Stomach smooth muscle (tissue), 2 donors: ENCODE measurements around the gene DMRT3.
"Not testable (repeated sequence)": the region's sequence is repeated elsewhere in the genome, so short reads cannot be mapped to it uniquely, and the experiment has no call there.

Experiments used
- H3K27ac ChIP-seq: one replicate; pipeline ENCODE4 v1.7.0; 2013; ENCODE audit warnings: mild to moderate bottlenecking, low read length, inconsistent platforms
- H3K27me3 ChIP-seq, 2 donors: one replicate each; pipeline ENCODE4 v1.7.0; 2013; ENCODE audit warnings: low read length in 2 of 2; ENCODE audit not compliant: insufficient read depth in 2 of 2, control insufficient read depth in 1 of 2
- H3K36me3 ChIP-seq, 2 donors: one replicate each; pipeline ENCODE4 v1.7.0; 2013; ENCODE audit warnings: low read length in 2 of 2; ENCODE audit not compliant: control insufficient read depth in 2 of 2, insufficient read depth in 2 of 2
- H3K4me1 ChIP-seq: one replicate; pipeline ENCODE4 v1.7.0; 2013; ENCODE audit warnings: low read length; ENCODE audit not compliant: control insufficient read depth, insufficient read depth
- H3K4me3 ChIP-seq, 2 donors: one replicate each; pipeline ENCODE4 v1.7.0; 2013; ENCODE audit warnings: low read length in 2 of 2
- H3K9ac ChIP-seq, 2 donors: one replicate each; pipeline ENCODE4 v1.7.0; 2013; ENCODE audit warnings: low read length in 2 of 2, mild to moderate bottlenecking in 1 of 2
- H3K9me3 ChIP-seq, 2 donors: one replicate each; pipeline ENCODE4 v1.7.0; 2013; ENCODE audit warnings: low read length in 2 of 2; ENCODE audit not compliant: control insufficient read depth in 2 of 2
- donor health status: healthy.
- donor health status: Pancreatic carcinoma.

DMRT3 gene

GRCh38 chr9:977838-978830, 1.7 kb downstream of the DMRT3 start:
- Histone ChIP-seq H3K4me1 (peaks cover 10% of the 10 kb centered on the region), H3K27ac (no peak overlapping the region), H3K9ac (no peak overlapping the region), H3K4me3 (no peak overlapping the region), H3K9me3 (no peaks in the 10 kb centered on the region), H3K36me3 (no peaks in the 10 kb centered on the region), H3K27me3 (peaks cover 77 to 93% of the 10 kb centered on the region in 2 donors)

GRCh38 chr9:979983-980382, 3.5 kb downstream of the DMRT3 start:
- Histone ChIP-seq H3K27me3 (peaks cover 61 to 79% of the 10 kb centered on the region in 2 donors), H3K36me3 (no peaks in the 10 kb centered on the region), H3K9me3 (no peaks in the 10 kb centered on the region), H3K4me1 (peaks cover 7% of the 10 kb centered on the region), H3K4me3 (no peak overlapping the region), H3K9ac (no peak overlapping the region), H3K27ac (no peak overlapping the region)

- H3K9me3 ChIP-seq = peaks cover 0 to under 1% of the 10 kb centered on the region in 2 donors
- no peaks in the 10 kb centered on the region for H3K36me3 ChIP-seq
- peaks cover 7% of the 10 kb centered on the region for H3K4me1 ChIP-seq
- H3K27ac ChIP-seq = no peak overlapping the region
- peaks cover 55 to 74% of the 10 kb centered on the region in 2 donors for H3K27me3 ChIP-seq
- H3K9ac ChIP-seq = no peak overlapping the region
- H3K4me3 ChIP-seq = no peak overlapping the region
These were observed 4.2 kb downstream of the DMRT3 start for GRCh38 chr9:980640-981039.

DNA sequence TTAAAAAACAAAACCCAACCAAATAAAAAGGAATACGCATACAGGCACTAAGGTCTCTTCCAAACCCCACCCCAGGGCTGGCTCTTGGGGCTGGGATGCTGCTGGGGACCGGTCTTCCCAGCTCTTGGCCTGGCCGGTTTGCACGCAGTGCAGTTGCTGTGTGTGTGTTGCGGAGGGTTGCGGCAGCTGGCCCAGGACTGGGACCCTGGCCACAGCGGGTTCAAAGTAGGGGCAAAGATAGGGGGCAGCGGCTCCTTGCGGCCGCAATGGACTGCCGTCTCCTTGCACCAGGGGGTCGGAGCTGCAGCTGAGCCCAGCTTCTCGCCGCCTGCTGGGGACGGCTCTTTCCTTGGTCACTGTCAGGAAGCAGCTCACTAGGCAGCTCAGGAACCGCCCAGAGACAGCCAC, 5.0 kb downstream of the DMRT3 start:
- Histone ChIP-seq H3K4me3 (no peak overlapping the region), H3K36me3 (no peaks in the 10 kb centered on the region), H3K27ac (no peak overlapping the region), H3K27me3 (peaks cover 48 to 72% of the 10 kb centered on the region in 2 donors), H3K9me3 (peaks cover 0 to 2% of the 10 kb centered on the region in 2 donors), H3K4me1 (peaks cover 6% of the 10 kb centered on the region), H3K9ac (no peak overlapping the region)

DNA sequence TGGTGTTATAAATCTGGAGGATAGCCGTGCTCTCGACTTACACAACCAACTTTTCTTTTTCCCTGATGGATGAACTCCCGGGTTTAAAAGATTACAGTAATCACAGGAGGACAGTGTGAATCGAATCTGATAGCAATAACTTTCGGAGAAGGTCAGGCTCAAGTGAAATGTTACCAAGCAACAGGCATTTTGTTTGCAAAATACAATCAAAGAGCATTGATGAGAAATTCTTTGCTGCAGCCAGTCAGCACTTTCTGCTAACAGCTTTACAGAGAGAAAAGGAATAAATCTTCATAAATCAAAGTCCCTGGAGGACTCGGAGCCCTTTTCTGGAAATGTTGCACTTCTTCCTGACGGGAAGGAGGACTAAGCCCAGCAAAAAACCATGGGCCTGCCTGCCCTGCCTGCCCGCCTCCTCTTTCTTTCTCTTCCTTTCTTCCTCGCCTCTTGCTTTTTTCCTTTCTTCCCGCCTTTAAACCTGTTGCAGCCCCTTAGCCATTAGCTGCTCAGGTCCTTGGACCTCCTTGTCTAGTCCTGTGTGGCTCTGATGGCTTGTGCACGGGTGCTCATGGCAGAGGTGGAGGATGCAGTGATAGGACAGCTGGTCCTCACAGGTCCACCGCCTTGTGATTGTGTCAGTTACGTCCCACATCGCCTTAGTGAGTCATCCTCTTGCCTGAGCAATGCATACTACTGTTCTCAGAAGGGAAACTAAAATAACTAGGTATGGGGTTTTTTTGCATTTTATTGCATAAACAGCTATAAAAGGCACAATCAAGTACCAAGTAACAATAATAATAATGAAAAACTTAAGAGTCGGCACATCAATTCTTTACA, 6.2 kb downstream of the DMRT3 start:
- Histone ChIP-seq H3K27ac (no peak overlapping the region), H3K4me3 (no peak overlapping the region), H3K9me3 (peaks cover 0 to 2% of the 10 kb centered on the region in 2 donors), H3K36me3 (no peaks in the 10 kb centered on the region), H3K4me1 (no peaks in the 10 kb centered on the region), H3K9ac (no peak overlapping the region), H3K27me3 (peaks cover 46 to 62% of the 10 kb centered on the region in 2 donors)

DNA sequence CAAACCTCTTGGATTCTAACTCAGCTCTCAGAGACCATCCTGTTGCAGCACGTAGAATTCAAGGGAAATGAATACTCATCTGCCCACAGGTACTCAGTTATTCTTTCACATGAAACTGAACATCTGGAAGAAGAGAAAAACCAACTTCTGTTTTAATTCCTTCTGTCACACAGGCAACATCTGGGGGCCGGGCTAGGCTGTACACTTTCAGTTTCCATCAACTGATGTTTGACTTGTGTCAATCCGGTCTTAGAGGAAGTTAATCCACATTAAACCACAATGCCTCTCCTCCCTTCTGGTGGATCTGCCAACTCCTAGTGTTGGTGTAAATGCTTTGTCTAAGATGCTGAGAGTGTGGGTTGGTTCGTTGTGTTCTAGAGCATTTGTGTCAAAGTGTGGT, 17.6 kb downstream of the DMRT3 start:
- Histone ChIP-seq H3K27ac (no peak overlapping the region), H3K9ac (no peak overlapping the region), H3K27me3 (peaks cover 11 to 26% of the 10 kb centered on the region in 2 donors), H3K4me1 (no peaks in the 10 kb centered on the region), H3K9me3 (no peaks in the 10 kb centered on the region), H3K4me3 (no peak overlapping the region), H3K36me3 (no peaks in the 10 kb centered on the region)

GRCh38 chr9:995192-995591, 18.7 kb downstream of the DMRT3 start:
- Histone ChIP-seq H3K9me3 (no peaks in the 10 kb centered on the region), H3K4me1 (no peaks in the 10 kb centered on the region), H3K4me3 (no peak overlapping the region), H3K27me3 (peaks cover 9 to 16% of the 10 kb centered on the region in 2 donors), H3K36me3 (no peaks in the 10 kb centered on the region), H3K9ac (no peak overlapping the region), H3K27ac (no peak overlapping the region)

GRCh38 chr9:995781-996180, 19.3 kb downstream of the DMRT3 start:
- Histone ChIP-seq H3K27ac (no peak overlapping the region), H3K4me3 (no peak overlapping the region), H3K27me3 (peaks cover 4 to 10% of the 10 kb centered on the region in 2 donors), H3K9ac (no peak overlapping the region), H3K36me3 (no peaks in the 10 kb centered on the region), H3K9me3 (no peaks in the 10 kb centered on the region), H3K4me1 (no peaks in the 10 kb centered on the region)

GRCh38 chr9:998299-999110, 22.1 kb downstream of the DMRT3 start:
- H3K4me3 ChIP-seq, H3K9ac ChIP-seq, H3K4me1 ChIP-seq, H3K9me3 ChIP-seq, H3K36me3 ChIP-seq, H3K27ac ChIP-seq, H3K27me3 ChIP-seq: not testable (repeated sequence)

DNA sequence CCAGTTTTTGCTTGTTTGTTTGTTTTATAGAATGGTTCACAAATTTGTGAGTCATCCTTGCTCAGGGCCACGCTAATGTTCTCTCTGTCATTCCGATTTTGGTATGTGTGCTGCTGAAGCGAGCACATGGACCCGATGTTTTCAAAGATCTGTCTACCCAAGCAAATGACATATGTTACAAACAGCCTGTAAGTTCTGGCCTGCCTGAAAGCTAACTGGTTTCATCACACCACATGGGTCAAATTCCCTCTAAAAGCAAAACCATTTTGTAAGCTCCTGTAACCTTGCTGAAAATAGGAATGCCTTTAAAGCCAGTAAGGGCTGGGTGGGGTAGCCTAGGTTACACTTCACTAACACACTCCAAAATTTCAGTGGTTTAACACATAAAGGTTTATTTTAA, 25.4 kb downstream of the DMRT3 start:
- H3K9ac ChIP-seq = no peak overlapping the region
- no peaks in the 10 kb centered on the region for H3K4me1 ChIP-seq
- H3K27ac ChIP-seq = no peak overlapping the region
- peaks cover 8 to 9% of the 10 kb centered on the region in 2 donors for H3K27me3 ChIP-seq
- H3K4me3 ChIP-seq = no peak overlapping the region
- H3K9me3 ChIP-seq = no peaks in the 10 kb centered on the region
- H3K36me3 ChIP-seq = no peaks in the 10 kb centered on the region
